OCI-LY7 (cell line): ENCODE data around the gene TOM1L2. TPM values are rescaled to one million over a fixed set of nuclear protein-coding genes. Genes with fewer than 3 reads are reported as not detected.

Experiments
- BruUV-seq: library from RNA; stranded (reverse); fragments of 400-500 nt; replicated peaks from 2 replicates; lab custom pipeline; 2021; lab: Mats Ljungman, UMichigan
- CTCF ChIA-PET: fragments of 300-600 bp; sonication (Branson Sonifier 250); formaldehyde crosslinking; loops from one replicate; lab custom pipeline; 2022; ENCODE audit warnings: antibody characterized with exemption; ENCODE audit not compliant: unreplicated experiment; lab: Charles Lee
- POLR2A ChIA-PET: fragments of 300-600 bp; sonication (Branson Sonifier 250); formaldehyde crosslinking; loops from one replicate; lab custom pipeline; 2022; ENCODE audit warnings: antibody characterized with exemption; lab: Charles Lee
- DNase-seq: peaks from one replicate; pipeline ENCODE4 v3.0.0-alpha.2; 2015; ENCODE audit warnings: low spot score
- H2AFZ ChIP-seq: fragments of 200-600 bp; sonication (generic), shearing (Covaris generic); 2 replicates; pipeline ENCODE4 v1.6.1; 2014; ENCODE audit warnings: mild to moderate bottlenecking, antibody characterized with exemption, low read length, moderate library complexity
- H3K27ac ChIP-seq: fragments of 200-600 bp; sonication (generic); 2 replicates; pipeline ENCODE4 v1.5.1; 2014; ENCODE audit warnings: mixed run types, low read depth, mild to moderate bottlenecking, moderate library complexity, low read length, inconsistent platforms; ENCODE audit not compliant: poor library complexity, severe bottlenecking
- H3K36me3 ChIP-seq: fragments of 200-600 bp; sonication (generic); 2 replicates; pipeline ENCODE4 v1.6.1; 2014; ENCODE audit warnings: mild to moderate bottlenecking, antibody characterized with exemption, low read length, moderate library complexity, mixed read lengths; ENCODE audit not compliant: insufficient read depth
- H3K4me1 ChIP-seq: fragments of 200-600 bp; sonication (generic); 2 replicates; pipeline ENCODE4 v1.5.1; 2014; ENCODE audit warnings: mild to moderate bottlenecking, low read length; ENCODE audit not compliant: insufficient read depth, poor library complexity, severe bottlenecking
- H3K4me2 ChIP-seq: fragments of 200-600 bp; sonication (generic); 2 replicates; pipeline ENCODE4 v1.6.1; 2014; ENCODE audit warnings: mild to moderate bottlenecking, low read length
- H3K4me3 ChIP-seq: fragments of 200-600 bp; sonication (generic); 2 replicates; pipeline ENCODE4 v1.5.1; 2014; ENCODE audit warnings: mild to moderate bottlenecking, low read depth, low read length; ENCODE audit not compliant: poor library complexity, severe bottlenecking
- H3K79me2 ChIP-seq: fragments of 200-600 bp; sonication (generic); 2 replicates; pipeline ENCODE4 v1.6.1; 2016; ENCODE audit warnings: low read depth, mild to moderate bottlenecking, low read length, moderate library complexity, mixed read lengths; ENCODE audit not compliant: insufficient read depth
- H3K9me2 ChIP-seq: fragments of 200-600 bp; sonication (generic); 2 replicates; pipeline ENCODE4 v1.6.1; 2016; ENCODE audit warnings: mild to moderate bottlenecking, low read length, mixed read lengths; ENCODE audit not compliant: insufficient read depth
- H3K9me3 ChIP-seq: fragments of 200-600 bp; sonication (generic); 2 replicates; pipeline ENCODE4 v1.6.1; 2014; ENCODE audit warnings: mild to moderate bottlenecking, mixed run types, low read length, mixed read lengths
- H4K20me1 ChIP-seq: fragments of 200-600 bp; sonication (generic); 2 replicates; pipeline ENCODE4 v1.6.1; 2014; ENCODE audit warnings: mild to moderate bottlenecking, antibody characterized with exemption, low read length, moderate library complexity, mixed read lengths; ENCODE audit not compliant: insufficient read depth
- EZH2phosphoT487 ChIP-seq: fragments of 200-600 bp; sonication (generic); IDR thresholded peaks from 2 replicates; pipeline ENCODE4 v1.6.1; 2018; ENCODE audit warnings: low read depth, borderline replicate concordance, mild to moderate bottlenecking, mixed run types, antibody characterized with exemption, low read length, moderate library complexity, mixed read lengths
- intact Hi-C: fragments of 100-400 bp; cut with micrococcal nuclease; formaldehyde crosslinking; loops from one replicate; pipeline ENCODE4 v1.10.0; 2022; ENCODE audit not compliant: unreplicated experiment
- total RNA-seq, 2 experiments: library from RNA; depleted of rRNA in 1 of 2; stranded (reverse); fragments of >200 nt in 1 of 2; shearing (Covaris generic) in 1 of 2; gene quantifications; 2 replicates each; pipeline ENCODE4 v1.2.3, GENCODE V29; 2014 to 2022
- TF ChIP-seq, protein P1 (sequence below): fragments of 200-600 bp; sonication (generic); conservative IDR thresholded peaks from 2 replicates; pipeline ENCODE4 v1.5.1; 2014; ENCODE audit warnings: mild to moderate bottlenecking, antibody characterized with exemption, low read length, moderate library complexity, mixed read lengths

Gene TOM1L2
- total RNA-seq, 2 experiments from 2014 or later = 4.9 to 14.3 TPM

GRCh38 chr17:17806611-17807274 is 165.5 kb downstream of the TOM1L2 start:
- Histone ChIP-seq H3K4me2 (no peak overlapping the region), H3K9me2 (no peaks in the 10 kb centered on the region), H3K4me1 (peaks cover 16% of the 10 kb centered on the region), H3K79me2 (no peaks in the 10 kb centered on the region), H3K27ac (no peak overlapping the region), H3K9me3 (no peaks in the 10 kb centered on the region), H4K20me1 (no peaks in the 10 kb centered on the region), H2AFZ (no peak overlapping the region), H3K36me3 (peaks cover 29% of the 10 kb centered on the region; the same call in 1 of the 2 replicates), H3K4me3 (no peak overlapping the region)
- POLR2A ChIA-PET = no interaction called here
- TF ChIP-seq, protein P1, sequence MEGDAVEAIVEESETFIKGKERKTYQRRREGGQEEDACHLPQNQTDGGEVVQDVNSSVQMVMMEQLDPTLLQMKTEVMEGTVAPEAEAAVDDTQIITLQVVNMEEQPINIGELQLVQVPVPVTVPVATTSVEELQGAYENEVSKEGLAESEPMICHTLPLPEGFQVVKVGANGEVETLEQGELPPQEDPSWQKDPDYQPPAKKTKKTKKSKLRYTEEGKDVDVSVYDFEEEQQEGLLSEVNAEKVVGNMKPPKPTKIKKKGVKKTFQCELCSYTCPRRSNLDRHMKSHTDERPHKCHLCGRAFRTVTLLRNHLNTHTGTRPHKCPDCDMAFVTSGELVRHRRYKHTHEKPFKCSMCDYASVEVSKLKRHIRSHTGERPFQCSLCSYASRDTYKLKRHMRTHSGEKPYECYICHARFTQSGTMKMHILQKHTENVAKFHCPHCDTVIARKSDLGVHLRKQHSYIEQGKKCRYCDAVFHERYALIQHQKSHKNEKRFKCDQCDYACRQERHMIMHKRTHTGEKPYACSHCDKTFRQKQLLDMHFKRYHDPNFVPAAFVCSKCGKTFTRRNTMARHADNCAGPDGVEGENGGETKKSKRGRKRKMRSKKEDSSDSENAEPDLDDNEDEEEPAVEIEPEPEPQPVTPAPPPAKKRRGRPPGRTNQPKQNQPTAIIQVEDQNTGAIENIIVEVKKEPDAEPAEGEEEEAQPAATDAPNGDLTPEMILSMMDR = no peak
- no peak for TF ChIP-seq EZH2phosphoT487
- no TSS peak for BruUV-seq
- DNase-seq = no peak
- CTCF ChIA-PET = no interaction called here
- intact Hi-C loops = no loop called here

GRCh38 chr17:17806035-17806434 is 166.2 kb downstream of the TOM1L2 start:
- Histone ChIP-seq H4K20me1 (no peaks in the 10 kb centered on the region), H3K4me1 (peaks cover 13% of the 10 kb centered on the region), H3K79me2 (no peaks in the 10 kb centered on the region), H2AFZ (no peak overlapping the region), H3K36me3 (peaks cover 23% of the 10 kb centered on the region; the same call in 1 of the 2 replicates), H3K4me3 (no peak overlapping the region), H3K9me3 (no peaks in the 10 kb centered on the region), H3K27ac (no peak overlapping the region), H3K9me2 (no peaks in the 10 kb centered on the region), H3K4me2 (no peak overlapping the region)
- ChIA-PET POLR2A (no interaction called here), CTCF (no interaction called here)
- DNase-seq = no peak
- TF ChIP-seq, protein P1 = no peak
- no peak for TF ChIP-seq EZH2phosphoT487
- BruUV-seq = no TSS peak
- intact Hi-C loops = no loop called here

- Histone ChIP-seq H3K27ac (no peak overlapping the region), H3K4me3 (no peak overlapping the region), H2AFZ (no peak overlapping the region), H3K4me1 (peaks cover 13% of the 10 kb centered on the region), H3K36me3 (peaks cover 19% of the 10 kb centered on the region; the same call in 1 of the 2 replicates), H4K20me1 (no peaks in the 10 kb centered on the region), H3K9me2 (no peaks in the 10 kb centered on the region), H3K4me2 (no peak overlapping the region), H3K9me3 (no peaks in the 10 kb centered on the region), H3K79me2 (no peaks in the 10 kb centered on the region)
- POLR2A ChIA-PET = no interaction called here
- TF ChIP-seq, protein P1 = no peak
- no peak for TF ChIP-seq EZH2phosphoT487
- BruUV-seq = no TSS peak
- DNase-seq = no peak
- intact Hi-C loops = no loop called here
- CTCF ChIA-PET = no interaction called here
Observed at GRCh38 chr17:17805575-17805974, 166.6 kb downstream of the TOM1L2 start.
